ENCODE results near the gene CLNK.

CLNK gene

DNA sequence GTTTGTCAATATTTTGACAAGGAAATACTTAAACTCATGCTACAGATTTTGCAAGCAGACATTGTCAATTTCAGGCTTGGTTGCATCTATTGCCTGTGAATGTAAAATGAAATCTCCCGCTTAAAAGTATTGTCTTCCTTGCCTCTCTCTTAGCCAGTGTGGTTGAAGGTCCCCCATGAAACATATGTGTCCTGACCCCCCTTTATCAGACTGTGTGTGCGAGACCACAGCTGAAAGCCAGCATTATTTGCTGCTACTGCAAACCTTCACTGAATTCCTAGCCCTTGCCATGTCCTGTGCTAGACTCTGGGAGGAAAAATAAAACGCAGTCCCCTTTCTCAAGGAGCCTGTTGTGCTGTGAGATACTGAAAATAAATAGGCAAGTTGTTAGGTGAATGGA lies 16.6 kb upstream of the CLNK start:
- H3K36me3 ChIP-seq (ENCODE audit: control insufficient read depth, insufficient read depth, low read length) = no peaks in the 10 kb centered on the region
- no peaks in the 10 kb centered on the region for H3K9me3 ChIP-seq (ENCODE audit: control insufficient read depth, insufficient read depth, low read depth, low read length)

DNA sequence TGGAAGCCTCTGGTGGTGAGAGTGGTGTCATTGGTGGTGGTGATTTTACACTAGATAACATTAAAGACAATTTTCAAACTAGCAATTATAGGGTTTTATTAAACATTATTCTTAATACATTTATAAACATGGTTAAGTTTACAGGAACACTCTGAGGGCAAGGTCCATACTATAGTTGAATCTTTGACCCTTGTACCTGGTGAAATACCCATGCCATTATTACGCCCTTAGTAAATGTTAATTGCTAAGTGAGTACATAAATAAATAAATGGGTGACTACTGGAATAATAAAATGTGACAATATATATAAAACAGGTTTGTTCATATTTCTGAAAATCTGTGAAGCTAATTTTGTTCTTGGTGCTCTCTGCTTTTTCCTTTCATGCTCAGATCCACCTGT lies 13.6 kb upstream of the CLNK start:
- Histone ChIP-seq H3K36me3 (ENCODE audit: control insufficient read depth, insufficient read depth, low read length) (no peaks in the 10 kb centered on the region), H3K9me3 (ENCODE audit: control insufficient read depth, insufficient read depth, low read depth, low read length) (0 out of 2 replicates have a peak, but pooled peaks cover 2% of the 10 kb centered on the region), H3K4me3 (ENCODE audit: low read depth, low read length) (no peak overlapping the region), H3K9ac (ENCODE audit: low read length) (no peak overlapping the region), H3K27ac (ENCODE audit: low read depth, low read length) (no peak overlapping the region), H3K27me3 (ENCODE audit: control insufficient read depth, insufficient read depth, low read length) (no peaks in the 10 kb centered on the region), H3K4me1 (ENCODE audit: control insufficient read depth, insufficient read depth, low read length) (no peaks in the 10 kb centered on the region)

More for the DNA sequence above, 16.6 kb upstream of the CLNK start:
- Histone ChIP-seq H3K27ac (ENCODE audit: low read depth, low read length) (no peak overlapping the region), H3K4me1 (ENCODE audit: control insufficient read depth, insufficient read depth, low read length) (no peaks in the 10 kb centered on the region), H3K9ac (ENCODE audit: low read length) (no peak overlapping the region), H3K27me3 (ENCODE audit: control insufficient read depth, insufficient read depth, low read length) (no peaks in the 10 kb centered on the region), H3K4me3 (ENCODE audit: low read depth, low read length) (no peak overlapping the region)

DNA sequence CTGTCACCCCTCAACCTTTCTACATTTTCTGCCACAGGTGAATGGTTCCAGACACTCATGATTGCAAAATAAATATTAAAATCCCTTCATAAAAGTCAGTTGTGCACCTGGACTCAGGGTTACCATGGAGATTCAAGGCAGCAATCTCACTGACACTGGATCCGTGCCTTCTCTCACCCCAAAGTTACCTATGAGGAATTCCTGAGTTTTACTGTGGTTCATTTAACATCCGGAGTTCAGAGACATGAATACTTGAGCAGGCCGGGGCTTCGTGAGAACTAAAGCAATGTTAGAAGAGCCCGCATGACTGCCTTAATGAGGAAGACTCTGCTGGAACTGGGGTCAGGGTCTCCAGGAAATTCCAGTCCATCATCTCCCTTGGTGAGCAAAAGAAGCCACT lies 12.5 kb upstream of the CLNK start:
- Histone ChIP-seq H3K4me3 (ENCODE audit: low read depth, low read length) (no peak overlapping the region), H3K27me3 (ENCODE audit: control insufficient read depth, insufficient read depth, low read length) (no peaks in the 10 kb centered on the region), H3K27ac (ENCODE audit: low read depth, low read length) (no peak overlapping the region), H3K9me3 (ENCODE audit: control insufficient read depth, insufficient read depth, low read depth, low read length) (0 out of 2 replicates have a peak, but pooled peaks cover 2% of the 10 kb centered on the region), H3K4me1 (ENCODE audit: control insufficient read depth, insufficient read depth, low read length) (no peaks in the 10 kb centered on the region), H3K9ac (ENCODE audit: low read length) (no peak overlapping the region), H3K36me3 (ENCODE audit: control insufficient read depth, insufficient read depth, low read length) (no peaks in the 10 kb centered on the region)

DNA sequence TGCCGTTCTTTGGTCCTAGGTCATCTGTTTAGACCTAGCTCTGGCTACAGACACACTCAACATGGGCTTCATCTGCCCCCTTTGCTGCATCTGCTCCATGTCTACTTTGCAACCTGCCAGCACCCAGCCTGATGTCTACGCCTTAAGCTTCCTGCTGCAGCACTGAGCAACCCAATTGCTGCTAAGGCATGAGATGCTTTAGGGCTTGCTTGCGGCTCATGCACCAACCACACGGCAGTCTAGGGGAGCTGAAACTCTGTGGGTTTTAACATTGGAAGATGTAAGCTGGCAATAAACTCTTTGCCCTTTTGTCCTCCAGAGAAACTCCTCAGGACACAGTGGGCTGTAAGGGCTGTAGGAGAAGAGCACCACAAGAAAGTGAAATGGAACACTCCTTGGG lies 11.7 kb upstream of the CLNK start:
- Histone ChIP-seq H3K36me3 (ENCODE audit: control insufficient read depth, insufficient read depth, low read length) (no peaks in the 10 kb centered on the region), H3K4me1 (ENCODE audit: control insufficient read depth, insufficient read depth, low read length) (no peaks in the 10 kb centered on the region)

DNA sequence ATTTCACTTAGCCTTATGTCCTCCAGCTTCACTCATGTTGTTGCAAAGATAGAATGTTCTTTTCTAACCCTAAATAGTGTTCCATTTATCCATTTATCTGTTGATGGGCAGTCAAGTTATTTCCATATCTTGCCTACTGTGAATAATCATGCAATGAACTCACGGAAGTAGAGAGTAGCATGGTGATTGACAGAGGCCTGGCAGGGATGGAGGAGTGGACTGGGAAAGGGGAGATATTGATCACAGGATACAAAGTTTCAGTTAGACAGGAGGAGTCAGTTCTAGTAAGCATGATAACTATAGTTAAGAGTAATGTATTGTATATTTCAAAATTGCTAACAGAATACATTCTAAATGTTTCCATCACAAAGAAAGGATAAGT lies 10.3 kb upstream of the CLNK start:
- H3K4me1 ChIP-seq (ENCODE audit: control insufficient read depth, insufficient read depth, low read length) = no peaks in the 10 kb centered on the region
- no peak overlapping the region for H3K27ac ChIP-seq (ENCODE audit: low read depth, low read length)
- no peaks in the 10 kb centered on the region for H3K27me3 ChIP-seq (ENCODE audit: control insufficient read depth, insufficient read depth, low read length)
- 0 out of 2 replicates have a peak, but pooled peaks cover 2% of the 10 kb centered on the region for H3K9me3 ChIP-seq (ENCODE audit: control insufficient read depth, insufficient read depth, low read depth, low read length)
- no peaks in the 10 kb centered on the region for H3K36me3 ChIP-seq (ENCODE audit: control insufficient read depth, insufficient read depth, low read length)
- no peak overlapping the region for H3K9ac ChIP-seq (ENCODE audit: low read length)
- H3K4me3 ChIP-seq (ENCODE audit: low read depth, low read length) = no peak overlapping the region

More for the DNA sequence above, 11.7 kb upstream of the CLNK start:
- Histone ChIP-seq H3K9ac (ENCODE audit: low read length) (no peak overlapping the region), H3K27me3 (ENCODE audit: control insufficient read depth, insufficient read depth, low read length) (no peaks in the 10 kb centered on the region), H3K9me3 (ENCODE audit: control insufficient read depth, insufficient read depth, low read depth, low read length) (0 out of 2 replicates have a peak, but pooled peaks cover 2% of the 10 kb centered on the region), H3K4me3 (ENCODE audit: low read depth, low read length) (no peak overlapping the region), H3K27ac (ENCODE audit: low read depth, low read length) (no peak overlapping the region)

DNA sequence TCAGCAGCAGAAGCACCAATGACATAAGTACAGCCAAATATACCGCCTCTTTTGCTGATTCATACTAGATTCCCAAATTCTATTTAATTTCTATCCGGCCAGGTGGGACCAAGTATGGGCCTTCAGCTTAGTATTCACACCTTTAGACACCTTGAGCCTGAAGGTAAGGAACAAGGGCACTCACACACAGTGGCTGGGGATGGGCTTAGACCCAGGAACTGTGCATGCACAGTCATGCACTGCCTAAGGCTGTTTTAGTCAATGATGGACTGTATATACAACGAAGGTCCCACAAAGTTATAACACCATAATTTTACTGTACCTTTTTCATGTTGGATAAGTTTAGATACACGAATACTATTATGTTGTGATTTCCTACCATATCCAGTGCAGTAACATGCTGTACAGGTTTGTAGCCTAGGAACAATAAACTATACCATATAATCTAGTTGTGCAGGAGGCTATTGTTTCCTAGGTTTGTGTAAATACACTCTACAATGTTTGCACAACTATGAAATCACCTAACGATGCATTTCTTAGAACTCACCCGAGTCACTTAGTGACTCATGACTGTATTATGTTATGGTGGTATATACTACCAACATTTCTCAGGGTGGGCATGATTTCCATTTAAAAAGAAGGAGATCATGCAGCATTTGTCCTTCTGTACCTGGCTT lies 9.7 kb upstream of the CLNK start:
- Histone ChIP-seq H3K9ac (ENCODE audit: low read length) (no peak overlapping the region), H3K4me3 (ENCODE audit: low read depth, low read length) (no peak overlapping the region), H3K27me3 (ENCODE audit: control insufficient read depth, insufficient read depth, low read length) (no peaks in the 10 kb centered on the region), H3K9me3 (ENCODE audit: control insufficient read depth, insufficient read depth, low read depth, low read length) (0 out of 2 replicates have a peak, but pooled peaks cover 2% of the 10 kb centered on the region), H3K36me3 (ENCODE audit: control insufficient read depth, insufficient read depth, low read length) (no peaks in the 10 kb centered on the region), H3K27ac (ENCODE audit: low read depth, low read length) (no peak overlapping the region), H3K4me1 (ENCODE audit: control insufficient read depth, insufficient read depth, low read length) (no peaks in the 10 kb centered on the region)

DNA sequence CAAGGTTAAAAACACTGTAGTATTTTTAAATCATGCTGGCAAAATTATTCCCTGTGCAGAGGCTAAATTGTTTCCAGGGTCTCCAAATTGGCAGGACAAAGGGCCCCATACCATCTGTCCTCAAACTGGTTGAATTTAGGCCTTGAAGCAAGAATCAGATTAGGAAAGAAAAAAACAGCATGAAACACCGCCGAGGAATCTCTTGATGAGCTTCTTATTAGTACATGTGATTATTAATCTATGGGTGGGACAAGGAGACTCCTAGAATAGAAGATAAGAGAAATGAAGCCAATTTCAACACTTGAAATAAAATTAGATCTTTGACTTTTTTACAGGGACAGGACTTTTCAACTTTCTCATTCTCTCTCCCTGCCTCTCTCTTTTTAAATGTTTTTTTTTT lies 7.1 kb upstream of the CLNK start:
- no peaks in the 10 kb centered on the region for H3K36me3 ChIP-seq (ENCODE audit: control insufficient read depth, insufficient read depth, low read length)

DNA sequence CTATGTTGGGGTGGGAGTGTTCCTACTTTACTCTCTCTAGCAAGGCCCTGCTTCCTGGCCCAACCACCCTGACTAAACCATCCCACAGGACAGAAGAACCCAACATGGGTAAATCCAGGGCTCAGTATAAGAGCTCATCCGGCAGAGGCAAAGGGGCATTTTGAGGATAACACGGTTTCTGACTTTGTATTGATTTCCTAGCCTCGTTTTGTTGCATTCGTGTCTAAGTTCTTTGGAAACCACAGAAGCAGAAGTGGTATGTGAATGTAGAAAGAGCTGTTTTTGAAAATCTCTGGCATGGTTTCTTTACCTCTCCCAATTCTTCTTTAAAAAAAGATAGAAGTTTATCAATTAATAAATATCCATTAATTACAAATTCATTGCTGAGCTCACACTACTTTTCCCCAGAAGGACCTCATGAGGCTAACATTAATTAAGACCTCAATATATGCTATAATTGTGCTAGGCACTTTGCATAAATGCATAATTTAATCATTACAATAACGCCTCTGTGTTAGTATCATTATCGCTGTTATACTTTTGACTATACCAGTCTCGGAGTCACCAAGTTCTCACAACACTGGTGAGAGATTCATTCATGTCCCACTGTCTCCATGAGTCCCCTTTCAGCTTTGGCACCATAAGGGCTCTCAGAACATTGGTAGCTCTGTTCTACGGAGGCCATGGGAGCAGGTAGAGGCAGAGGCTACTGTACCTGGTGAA lies 5.8 kb upstream of the CLNK start:
- H3K4me1 ChIP-seq (ENCODE audit: control insufficient read depth, insufficient read depth, low read length) = no peaks in the 10 kb centered on the region

More for the DNA sequence above, 7.1 kb upstream of the CLNK start:
- 0 out of 2 replicates have a peak, but pooled peaks cover 2% of the 10 kb centered on the region for H3K9me3 ChIP-seq (ENCODE audit: control insufficient read depth, insufficient read depth, low read depth, low read length)
- no peak overlapping the region for H3K4me3 ChIP-seq (ENCODE audit: low read depth, low read length)
- no peak overlapping the region for H3K9ac ChIP-seq (ENCODE audit: low read length)
- no peaks in the 10 kb centered on the region for H3K27me3 ChIP-seq (ENCODE audit: control insufficient read depth, insufficient read depth, low read length)
- H3K27ac ChIP-seq (ENCODE audit: low read depth, low read length) = no peak overlapping the region
- H3K4me1 ChIP-seq (ENCODE audit: control insufficient read depth, insufficient read depth, low read length) = no peaks in the 10 kb centered on the region

DNA sequence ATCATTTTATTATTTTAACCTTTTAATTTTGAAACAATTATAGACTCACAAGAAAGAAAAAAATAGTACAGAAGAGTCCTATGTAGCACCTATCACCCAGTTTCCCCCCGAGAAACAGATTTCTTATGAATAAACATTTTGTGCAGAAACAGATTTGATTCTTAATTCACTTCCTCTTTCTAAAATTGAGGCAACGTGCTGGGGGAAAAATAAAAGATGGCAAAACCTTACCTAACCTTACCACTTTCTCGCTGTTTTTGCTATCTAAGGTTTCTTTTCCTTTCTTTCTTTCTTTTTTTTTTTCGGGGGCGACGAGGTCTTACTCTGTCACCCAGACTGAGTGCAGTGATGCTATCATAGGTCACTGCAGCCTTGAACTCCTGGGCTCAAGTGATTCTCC lies 4.3 kb upstream of the CLNK start:
- Histone ChIP-seq H3K9ac (ENCODE audit: low read length) (no peak overlapping the region), H3K36me3 (ENCODE audit: control insufficient read depth, insufficient read depth, low read length) (no peaks in the 10 kb centered on the region), H3K4me1 (ENCODE audit: control insufficient read depth, insufficient read depth, low read length) (no peaks in the 10 kb centered on the region), H3K27ac (ENCODE audit: low read depth, low read length) (no peak overlapping the region), H3K27me3 (ENCODE audit: control insufficient read depth, insufficient read depth, low read length) (no peaks in the 10 kb centered on the region), H3K9me3 (ENCODE audit: control insufficient read depth, insufficient read depth, low read depth, low read length) (0 out of 2 replicates have a peak, but pooled peaks cover 2% of the 10 kb centered on the region), H3K4me3 (ENCODE audit: low read depth, low read length) (no peak overlapping the region)

More for the DNA sequence above, 5.8 kb upstream of the CLNK start:
- Histone ChIP-seq H3K4me3 (ENCODE audit: low read depth, low read length) (no peak overlapping the region), H3K9me3 (ENCODE audit: control insufficient read depth, insufficient read depth, low read depth, low read length) (0 out of 2 replicates have a peak, but pooled peaks cover 2% of the 10 kb centered on the region), H3K27ac (ENCODE audit: low read depth, low read length) (no peak overlapping the region), H3K36me3 (ENCODE audit: control insufficient read depth, insufficient read depth, low read length) (no peaks in the 10 kb centered on the region), H3K9ac (ENCODE audit: low read length) (no peak overlapping the region), H3K27me3 (ENCODE audit: control insufficient read depth, insufficient read depth, low read length) (no peaks in the 10 kb centered on the region)

DNA sequence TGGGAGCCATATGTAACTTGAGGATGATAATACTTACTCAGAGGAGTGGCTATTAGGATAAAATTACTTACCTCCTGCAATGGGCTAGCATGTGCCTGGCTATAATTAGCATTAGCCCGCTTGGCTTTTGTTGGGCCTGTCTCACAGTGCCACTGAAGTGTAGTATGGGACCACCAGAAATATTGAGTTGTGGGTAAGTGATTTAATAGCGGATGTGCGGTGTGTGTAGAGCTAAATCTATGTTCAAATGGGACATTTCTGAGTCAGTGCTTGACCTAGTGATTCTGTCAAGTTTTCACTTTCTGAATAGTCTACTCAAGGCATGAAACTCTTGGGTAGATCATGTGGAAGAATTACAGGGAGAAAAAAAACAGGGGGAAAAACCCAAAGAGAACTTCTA lies 3.5 kb upstream of the CLNK start:
- Histone ChIP-seq H3K36me3 (ENCODE audit: control insufficient read depth, insufficient read depth, low read length) (no peaks in the 10 kb centered on the region), H3K9me3 (ENCODE audit: control insufficient read depth, insufficient read depth, low read depth, low read length) (no peaks in the 10 kb centered on the region), H3K9ac (ENCODE audit: low read length) (no peak overlapping the region), H3K4me1 (ENCODE audit: control insufficient read depth, insufficient read depth, low read length) (no peaks in the 10 kb centered on the region), H3K4me3 (ENCODE audit: low read depth, low read length) (no peak overlapping the region), H3K27me3 (ENCODE audit: control insufficient read depth, insufficient read depth, low read length) (no peaks in the 10 kb centered on the region), H3K27ac (ENCODE audit: low read depth, low read length) (no peak overlapping the region)

DNA sequence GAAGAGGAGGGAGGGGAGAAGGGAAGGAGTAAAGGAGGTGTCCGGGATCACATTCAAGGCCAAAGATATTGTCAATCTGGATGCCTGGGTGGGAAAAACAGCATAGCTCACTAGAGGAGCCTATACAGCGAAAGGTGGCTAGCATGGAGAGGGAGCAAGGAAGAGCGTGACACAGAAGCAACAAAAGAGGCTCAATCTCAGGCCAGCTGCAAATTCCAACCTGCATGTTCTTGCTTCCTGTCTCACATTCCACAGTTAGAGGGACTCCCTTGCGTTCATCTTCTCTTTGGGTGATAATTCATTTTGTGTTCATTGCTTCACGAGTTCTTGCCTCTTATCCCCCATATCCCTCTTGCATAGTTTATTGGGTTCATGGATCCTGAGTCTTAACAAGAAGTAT lies 3.0 kb upstream of the CLNK start:
- Histone ChIP-seq H3K9ac (ENCODE audit: low read length) (no peak overlapping the region), H3K27me3 (ENCODE audit: control insufficient read depth, insufficient read depth, low read length) (no peaks in the 10 kb centered on the region), H3K4me1 (ENCODE audit: control insufficient read depth, insufficient read depth, low read length) (no peaks in the 10 kb centered on the region), H3K36me3 (ENCODE audit: control insufficient read depth, insufficient read depth, low read length) (no peaks in the 10 kb centered on the region), H3K4me3 (ENCODE audit: low read depth, low read length) (no peak overlapping the region), H3K27ac (ENCODE audit: low read depth, low read length) (no peak overlapping the region), H3K9me3 (ENCODE audit: control insufficient read depth, insufficient read depth, low read depth, low read length) (no peaks in the 10 kb centered on the region)

Data from HUES6 (cell line).